ENCODE results near the gene NTF3.

The NTF3 gene

GRCh38 chr12:5489760-5490406 lies 58.0 kb downstream of the NTF3 start:
- no peak for DNase-seq

GRCh38 chr12:5492562-5492961 lies 60.7 kb downstream of the NTF3 start:
- no peak for DNase-seq

- DNase-seq = no peak
Observed at GRCh38 chr12:5493018-5493417, 61.1 kb downstream of the NTF3 start.

GRCh38 chr12:5494343-5494742 lies 62.4 kb downstream of the NTF3 start:
- DNase-seq = no peak

- DNase-seq = no peak
Observed at GRCh38 chr12:5497329-5498053, 65.6 kb downstream of the NTF3 start.

- no peak for DNase-seq
Observed at GRCh38 chr12:5498076-5498475, 66.2 kb downstream of the NTF3 start.

- no peak for DNase-seq
Observed at GRCh38 chr12:5498806-5499205, 66.9 kb downstream of the NTF3 start.

GRCh38 chr12:5499566-5500330 lies 67.8 kb downstream of the NTF3 start:
- DNase-seq = no peak

- DNase-seq = no peak
Observed at GRCh38 chr12:5500331-5500659, 68.4 kb downstream of the NTF3 start.

- DNase-seq = no peak
Observed at GRCh38 chr12:5503774-5504173, 71.9 kb downstream of the NTF3 start.

GRCh38 chr12:5505116-5505515 lies 73.2 kb downstream of the NTF3 start:
- no peak for DNase-seq

GRCh38 chr12:5505751-5506150 lies 73.8 kb downstream of the NTF3 start:
- no peak for DNase-seq

- DNase-seq = no peak
Observed at GRCh38 chr12:5506295-5506694, 74.4 kb downstream of the NTF3 start.

- no peak for DNase-seq
Observed at GRCh38 chr12:5506821-5507231, 74.9 kb downstream of the NTF3 start.

- no peak for DNase-seq
Observed at GRCh38 chr12:5507401-5507935, 75.6 kb downstream of the NTF3 start.

- DNase-seq = no peak
Observed at GRCh38 chr12:5507944-5508343, 76.0 kb downstream of the NTF3 start.

GRCh38 chr12:5509102-5509501 lies 77.2 kb downstream of the NTF3 start:
- DNase-seq = no peak

- no peak for DNase-seq
Observed at GRCh38 chr12:5509557-5509956, 77.6 kb downstream of the NTF3 start.

GRCh38 chr12:5510251-5510805 lies 78.4 kb downstream of the NTF3 start:
- DNase-seq = no peak

GRCh38 chr12:5511256-5511643 lies 79.3 kb downstream of the NTF3 start:
- DNase-seq = no peak

- DNase-seq = no peak
Observed at GRCh38 chr12:5511644-5512600, 80.0 kb downstream of the NTF3 start.

- no peak for DNase-seq
Observed at GRCh38 chr12:5512601-5512970, 80.7 kb downstream of the NTF3 start.
